Ovary (tissue), 9 donors: Measurements from ENCODE around the gene PDE6D. TPM values are rescaled to one million over a fixed set of nuclear protein-coding genes. Genes with fewer than 3 reads are reported as not detected.

Experiments
- DNase-seq, 5 donors: peaks; one replicate each; pipeline ENCODE4 v3.0.0-alpha.2; 2019 to 2020
- H3K27ac ChIP-seq, 2 donors: fragments of 200-600 bp; one replicate each; pipeline versions ENCODE4 v1.5.1 to v1.8.0; 2019 to 2022
- H3K27me3 ChIP-seq: fragments of 200-600 bp; one replicate; pipeline ENCODE4 v1.8.0; 2022
- H3K36me3 ChIP-seq: fragments of 200-600 bp; sonication (generic); one replicate; pipeline ENCODE4 v1.5.1; 2019
- H3K4me1 ChIP-seq: one replicate; pipeline ENCODE4 v1.8.1; 2013; ENCODE audit warnings: mild to moderate bottlenecking, moderate library complexity; ENCODE audit not compliant: insufficient read depth
- H3K4me3 ChIP-seq: fragments of 200-600 bp; sonication (generic); one replicate; pipeline ENCODE4 v1.5.1; 2017
- H3K9me3 ChIP-seq, 2 donors: fragments of 200-600 bp in 1 of 2; sonication (generic) in 1 of 2; one replicate each; pipeline versions ENCODE4 v1.5.1 to v1.8.1; 2013 to 2019; ENCODE audit warnings: mild to moderate bottlenecking in 1 of 2, moderate library complexity in 1 of 2
- EP300 ChIP-seq: sonication (generic); formaldehyde crosslinking; IDR thresholded peaks from one replicate; pipeline ENCODE4 v1.6.1; 2017; ENCODE audit warnings: antibody characterized with exemption
- POLR2A ChIP-seq: fragments of 450-650 bp; IDR thresholded peaks from one replicate; pipeline ENCODE4 v1.6.1; 2017; ENCODE audit warnings: antibody characterized with exemption, mild to moderate bottlenecking, moderate library complexity
- WGBS, 3 donors: extraction: QIAGEN DNeasy Blood & Tissue Kit in 1 of 3; methylation state at CpG; one replicate each; pipeline versions ENCODE4 v1.1.5 to v1.1.7; 2013 to 2017; 5-methylcytosine and 5-hydroxymethylcytosine counted together
- intact Hi-C, 4 donors: fragments of 100-400 bp; cut with DNase I; formaldehyde crosslinking; loops; one replicate each; pipeline versions ENCODE4 v1.11.0 to v1.15.1; 2022 to 2023
- polyA plus RNA-seq, 2 donors: library from polyadenylated mRNA; stranded (reverse); fragments of 200-250 nt in 1 of 2; fragments of 350-450 nt in 1 of 2; fragmentation: Illumina TruSeq in 1 of 2; extraction: RNeasy Lipid Tissue Mini Kit (QIAGEN cat#74804) in 1 of 2; gene quantifications; one replicate each; pipeline ENCODE4 v1.2.3, GENCODE V29; 2013 to 2014
- total RNA-seq, 7 donors: library from RNA; depleted of rRNA in 2 of 7; stranded (reverse); fragments of >200 nt in 2 of 7; fragmentation: NEBNext Ultra II Directional in 3 of 7; extraction: Animal tissue kit (Norgen Biotek cat#: 25700) in 3 of 7; gene quantifications; one replicate each; pipeline versions ENCODE4 v1.1.0 to v1.2.4, GENCODE V29; 2016 to 2023
- TF ChIP-seq, protein P1 (sequence below), 3 donors: fragments of 450-650 bp in 2 of 3; fragments of 200-600 bp in 1 of 3; IDR thresholded peaks; one replicate each; pipeline versions ENCODE4 v1.5.1 to v1.8.0; 2016 to 2022; ENCODE audit warnings: antibody characterized with exemption in 3 of 3, mild to moderate bottlenecking in 1 of 3
- donor health status: DM: no; HTN: no; CAD: no; lungs with moderate emphysema.
- donor health status: DM: no; HTN: no; CAD: no.
- donor health status: Bipolar disorder and iron deficiency.
- donor health status: DM: yes; HTN: yes; CAD: no.
- donor health status: DM: no; HTN: no; CAD: no.
- donor health status: DM: yes; HTN: yes; CAD: no.

Gene PDE6D
- total and polyA plus RNA-seq, 9 donors, result 13.7 to 32.9 (median 17.8) TPM

DNA sequence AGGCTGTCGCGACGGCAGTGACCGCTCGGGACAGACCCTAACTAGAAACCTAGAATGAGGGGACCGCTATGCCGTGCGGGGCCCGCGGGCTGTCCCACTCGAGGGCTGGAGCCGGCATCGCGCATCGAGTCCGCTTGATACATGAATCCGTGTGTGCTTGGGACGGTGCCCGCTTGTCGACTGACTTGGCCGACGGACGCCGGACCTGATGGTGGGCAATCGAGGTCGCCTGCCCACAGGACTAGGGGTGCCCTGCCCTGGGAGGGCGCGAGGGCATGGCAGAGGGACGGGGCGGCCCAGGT lies 73.5 kb downstream of the PDE6D start:
- TF ChIP-seq, protein P1, sequence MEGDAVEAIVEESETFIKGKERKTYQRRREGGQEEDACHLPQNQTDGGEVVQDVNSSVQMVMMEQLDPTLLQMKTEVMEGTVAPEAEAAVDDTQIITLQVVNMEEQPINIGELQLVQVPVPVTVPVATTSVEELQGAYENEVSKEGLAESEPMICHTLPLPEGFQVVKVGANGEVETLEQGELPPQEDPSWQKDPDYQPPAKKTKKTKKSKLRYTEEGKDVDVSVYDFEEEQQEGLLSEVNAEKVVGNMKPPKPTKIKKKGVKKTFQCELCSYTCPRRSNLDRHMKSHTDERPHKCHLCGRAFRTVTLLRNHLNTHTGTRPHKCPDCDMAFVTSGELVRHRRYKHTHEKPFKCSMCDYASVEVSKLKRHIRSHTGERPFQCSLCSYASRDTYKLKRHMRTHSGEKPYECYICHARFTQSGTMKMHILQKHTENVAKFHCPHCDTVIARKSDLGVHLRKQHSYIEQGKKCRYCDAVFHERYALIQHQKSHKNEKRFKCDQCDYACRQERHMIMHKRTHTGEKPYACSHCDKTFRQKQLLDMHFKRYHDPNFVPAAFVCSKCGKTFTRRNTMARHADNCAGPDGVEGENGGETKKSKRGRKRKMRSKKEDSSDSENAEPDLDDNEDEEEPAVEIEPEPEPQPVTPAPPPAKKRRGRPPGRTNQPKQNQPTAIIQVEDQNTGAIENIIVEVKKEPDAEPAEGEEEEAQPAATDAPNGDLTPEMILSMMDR (IDR thresholded peaks at IDR 0.05), result no peak
- TF ChIP-seq EP300, result no peak
- H3K27ac ChIP-seq, result peak overlapping the region; percentile 100
- intact Hi-C loops, result loop anchor here in 2 of 4 donors (2.0 to 5.0 kb wide), 2 partner anchors 45 to 103 kb away; no protein-coding TSS in a partner anchor
- no peaks in the 10 kb centered on the region for H3K9me3 ChIP-seq
- H3K36me3 ChIP-seq, result no peaks in the 10 kb centered on the region
- peak overlapping the region; percentile 81 for H3K4me3 ChIP-seq
- DNase-seq, result peak in 4 of 5 donors; percentile 78 to 89 (median 84)
- peaks cover 13% of the 10 kb centered on the region for H3K4me1 ChIP-seq
- WGBS, 3 donors, result 4 to 14% (median 4%) methylated on average over 30 of the region's 30 CpGs
- H3K27me3 ChIP-seq, result no peaks in the 10 kb centered on the region

DNA sequence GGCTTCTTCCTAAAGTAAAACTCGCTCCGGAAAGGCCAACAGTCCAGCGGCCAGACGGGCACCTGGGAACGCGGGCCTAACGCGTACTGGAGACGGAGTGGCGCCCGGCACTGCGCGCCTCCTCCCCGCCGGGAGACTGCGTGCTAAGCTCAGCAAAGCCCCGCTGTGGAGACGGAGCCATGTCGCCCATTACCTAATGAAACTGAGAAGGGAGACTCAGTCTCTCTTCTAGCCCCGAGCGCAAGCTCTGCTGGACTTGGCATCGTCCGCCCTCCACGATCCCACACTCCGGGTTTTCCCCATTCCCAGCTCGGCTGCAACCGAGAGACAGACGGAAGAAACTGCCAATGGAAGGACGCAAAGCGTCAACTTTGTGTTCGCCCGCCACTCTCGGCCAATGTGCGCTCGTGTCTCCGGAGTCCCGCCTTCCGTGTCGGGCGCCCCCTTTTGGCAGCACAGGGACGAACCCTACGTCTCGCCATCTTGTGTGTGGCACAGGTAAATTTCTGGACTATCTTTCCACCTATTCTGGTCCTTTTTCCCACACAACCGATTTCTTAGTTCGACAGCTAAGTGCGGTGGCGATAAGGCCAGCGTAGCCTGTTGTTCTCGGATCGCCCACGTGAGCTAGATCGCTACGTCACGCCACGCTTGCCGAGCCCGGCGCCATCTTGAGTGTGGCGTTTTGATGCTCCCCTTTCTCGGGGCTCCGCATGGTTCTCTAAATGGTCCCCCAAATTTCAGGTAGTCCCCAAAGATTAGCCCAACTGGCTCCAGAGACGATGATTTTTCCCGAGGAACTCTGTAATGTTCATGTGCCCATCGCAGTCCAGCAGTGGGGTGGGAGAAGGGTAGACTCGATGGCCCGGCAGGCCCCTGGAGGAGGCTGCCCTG lies 74.1 kb downstream of the PDE6D start:
- whole genome bisulfite sequencing, 3 donors, result 1% methylated on average over 57 to 66 of the region's 66 CpGs
- TF ChIP-seq, protein P1 (IDR thresholded peaks at IDR 0.05), result peak; percentile 81 to 95 (median 86)
- TF ChIP-seq EP300, result peak; percentile 3
- peak; percentile 95 for TF ChIP-seq POLR2A
- Histone ChIP-seq H3K27me3 (no peaks in the 10 kb centered on the region), H3K36me3 (no peaks in the 10 kb centered on the region), H3K4me1 (peaks cover 12% of the 10 kb centered on the region), H3K9me3 (no peaks in the 10 kb centered on the region), H3K27ac (peak overlapping the region; percentile 100), H3K4me3 (peak overlapping the region; percentile 81)
- intact Hi-C loops, result loop anchor here in 2 of 4 donors (2.0 to 5.0 kb wide), 2 partner anchors 45 to 102 kb away; no protein-coding TSS in a partner anchor
- DNase-seq, result peak; percentile 98 to 99 (median 98)

DNA sequence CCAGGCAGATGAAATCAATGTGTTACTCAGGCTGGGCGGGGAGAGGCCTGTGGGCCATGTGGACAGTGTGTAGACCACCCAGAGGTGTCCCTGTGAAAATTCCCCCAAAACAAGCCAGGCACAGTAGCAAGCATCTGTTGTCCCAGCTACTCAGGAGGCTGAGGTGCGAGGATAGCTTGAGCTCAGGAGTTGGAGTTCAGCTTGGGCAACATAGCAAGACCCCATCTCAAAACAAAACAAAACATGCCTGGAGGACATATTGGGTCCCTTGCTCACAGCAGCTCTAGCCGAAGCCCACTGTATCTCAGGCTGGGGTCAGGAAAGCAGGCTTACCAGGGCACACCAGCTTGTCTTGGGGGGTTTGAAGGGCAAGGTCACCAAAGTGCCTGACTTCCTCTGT lies 77.1 kb downstream of the PDE6D start:
- no peaks in the 10 kb centered on the region for H3K27me3 ChIP-seq
- no peaks in the 10 kb centered on the region for H3K9me3 ChIP-seq
- no peak overlapping the region for H3K4me3 ChIP-seq
- H3K27ac ChIP-seq, result no peak overlapping the region
- intact Hi-C loops, result no loop called here
- 93 to 98% (median 94%) methylated on average over 3 of the region's 3 CpGs for WGBS, 3 donors
- peaks cover 7% of the 10 kb centered on the region for H3K4me1 ChIP-seq
- DNase-seq, result no peak
- H3K36me3 ChIP-seq, result no peaks in the 10 kb centered on the region
- TF ChIP-seq, protein P1 (IDR thresholded peaks at IDR 0.05), result no peak
- no peak for TF ChIP-seq POLR2A
- no peak for TF ChIP-seq EP300

DNA sequence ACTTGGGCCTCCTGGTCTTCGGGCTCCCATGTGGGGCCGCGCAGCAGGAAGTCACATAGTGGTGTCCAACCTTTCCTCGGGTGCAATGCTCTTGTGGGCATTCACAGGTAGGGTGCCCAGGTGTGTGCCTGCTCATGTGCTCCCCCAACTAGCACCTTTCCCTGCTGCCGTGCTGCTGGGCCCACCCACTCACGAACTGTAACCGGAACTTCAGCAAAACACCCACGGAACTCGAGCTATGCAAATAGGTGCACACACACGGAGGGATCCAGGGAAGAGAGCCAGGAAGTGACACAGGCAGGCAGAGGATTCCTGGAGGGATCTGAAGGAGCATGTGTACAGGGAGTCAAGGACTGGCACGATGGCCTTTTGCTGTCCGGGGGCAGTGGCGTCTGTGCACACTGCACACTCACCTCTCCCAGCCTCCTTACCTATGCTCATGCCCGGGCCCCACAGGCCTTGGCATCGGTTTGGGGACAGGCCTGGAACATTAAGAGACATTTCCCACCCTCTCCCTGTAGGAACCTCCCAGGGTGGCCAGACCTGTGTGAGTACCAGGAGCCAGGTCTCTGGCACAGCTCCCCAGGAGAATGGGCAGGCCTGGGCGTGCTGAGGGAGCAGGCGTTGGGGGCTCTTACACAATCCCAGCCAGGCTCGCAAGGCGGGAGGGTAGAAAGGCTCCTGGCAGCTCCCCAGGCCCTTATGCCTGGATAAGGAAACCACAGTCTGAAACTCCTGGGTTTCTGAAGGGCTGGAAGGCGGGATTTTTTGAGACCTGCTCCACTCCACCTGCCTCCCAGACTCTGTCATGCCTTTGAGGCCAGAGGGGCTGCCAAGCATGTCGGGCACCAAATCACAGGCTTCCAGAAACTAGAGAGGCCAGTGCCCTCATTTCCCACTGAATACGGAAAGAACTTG lies 79.4 kb downstream of the PDE6D start:
- TF ChIP-seq EP300 (no peak), POLR2A (no peak)
- TF ChIP-seq, protein P1 (IDR thresholded peaks at IDR 0.05), result no peak
- H3K36me3 ChIP-seq, result no peaks in the 10 kb centered on the region
- H3K9me3 ChIP-seq, result no peaks in the 10 kb centered on the region
- intact Hi-C loops, result no loop called here
- H3K27ac ChIP-seq, result peak overlapping the region in 1 of 2 donors; percentile 35
- H3K4me1 ChIP-seq, result peaks cover 7% of the 10 kb centered on the region
- DNase-seq, result peak; percentile 69 to 88 (median 84)
- 46 to 50% (median 48%) methylated on average over 22 of the region's 22 CpGs for WGBS, 3 donors
- no peak overlapping the region for H3K4me3 ChIP-seq
- H3K27me3 ChIP-seq, result no peaks in the 10 kb centered on the region
